GM12801 (cell line): ENCODE measurements around the gene PMM2.

ENCODE experiments used
- TF ChIP-seq, protein P1 (sequence below): IDR thresholded peaks from one replicate; pipeline ENCODE4 v1.5.1; 2011; ENCODE audit warnings: control low read depth; ENCODE audit not compliant: insufficient read length; ENCODE audit errors: extremely low read depth

PMM2 gene

DNA sequence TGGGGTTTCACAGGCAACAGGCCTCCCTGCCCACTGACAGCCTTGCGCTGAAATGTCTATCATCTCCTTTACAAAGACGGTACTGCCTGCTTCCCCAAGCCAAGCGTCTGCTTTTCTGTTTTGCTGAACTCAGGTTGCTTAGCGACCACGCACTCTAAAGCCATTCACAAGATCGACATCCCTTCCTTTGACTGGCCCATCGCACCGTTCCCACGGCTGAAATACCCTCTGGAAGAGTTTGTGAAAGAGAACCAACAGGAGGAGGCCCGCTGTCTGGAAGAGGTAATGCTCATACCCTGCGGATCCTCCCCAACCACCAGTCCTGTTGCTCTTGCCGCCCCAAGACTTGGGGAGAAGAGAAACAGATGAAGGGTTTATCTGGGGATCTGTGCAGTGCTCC, 28.9 kb upstream of the PMM2 start:
- TF ChIP-seq, protein P1, sequence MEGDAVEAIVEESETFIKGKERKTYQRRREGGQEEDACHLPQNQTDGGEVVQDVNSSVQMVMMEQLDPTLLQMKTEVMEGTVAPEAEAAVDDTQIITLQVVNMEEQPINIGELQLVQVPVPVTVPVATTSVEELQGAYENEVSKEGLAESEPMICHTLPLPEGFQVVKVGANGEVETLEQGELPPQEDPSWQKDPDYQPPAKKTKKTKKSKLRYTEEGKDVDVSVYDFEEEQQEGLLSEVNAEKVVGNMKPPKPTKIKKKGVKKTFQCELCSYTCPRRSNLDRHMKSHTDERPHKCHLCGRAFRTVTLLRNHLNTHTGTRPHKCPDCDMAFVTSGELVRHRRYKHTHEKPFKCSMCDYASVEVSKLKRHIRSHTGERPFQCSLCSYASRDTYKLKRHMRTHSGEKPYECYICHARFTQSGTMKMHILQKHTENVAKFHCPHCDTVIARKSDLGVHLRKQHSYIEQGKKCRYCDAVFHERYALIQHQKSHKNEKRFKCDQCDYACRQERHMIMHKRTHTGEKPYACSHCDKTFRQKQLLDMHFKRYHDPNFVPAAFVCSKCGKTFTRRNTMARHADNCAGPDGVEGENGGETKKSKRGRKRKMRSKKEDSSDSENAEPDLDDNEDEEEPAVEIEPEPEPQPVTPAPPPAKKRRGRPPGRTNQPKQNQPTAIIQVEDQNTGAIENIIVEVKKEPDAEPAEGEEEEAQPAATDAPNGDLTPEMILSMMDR, result no peak

DNA sequence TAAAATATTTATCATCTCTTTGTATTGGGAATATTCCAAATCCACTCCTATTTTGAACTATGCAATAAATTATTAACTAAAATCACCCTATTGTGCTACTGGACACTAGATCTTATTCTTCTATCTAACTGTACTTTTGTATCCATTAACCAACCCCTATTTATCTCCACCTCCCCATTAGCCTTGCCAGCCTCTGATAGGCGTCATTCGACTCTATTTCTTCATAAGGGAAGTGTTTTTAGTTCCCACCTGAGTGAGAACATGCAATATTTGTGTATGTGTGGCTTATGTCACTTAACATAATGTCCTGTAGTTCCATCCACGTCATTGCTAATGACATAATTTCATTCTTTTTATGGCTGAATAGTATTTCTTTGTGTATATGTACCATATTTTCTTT, 24.1 kb upstream of the PMM2 start:
- TF ChIP-seq, protein P1, result no peak

DNA sequence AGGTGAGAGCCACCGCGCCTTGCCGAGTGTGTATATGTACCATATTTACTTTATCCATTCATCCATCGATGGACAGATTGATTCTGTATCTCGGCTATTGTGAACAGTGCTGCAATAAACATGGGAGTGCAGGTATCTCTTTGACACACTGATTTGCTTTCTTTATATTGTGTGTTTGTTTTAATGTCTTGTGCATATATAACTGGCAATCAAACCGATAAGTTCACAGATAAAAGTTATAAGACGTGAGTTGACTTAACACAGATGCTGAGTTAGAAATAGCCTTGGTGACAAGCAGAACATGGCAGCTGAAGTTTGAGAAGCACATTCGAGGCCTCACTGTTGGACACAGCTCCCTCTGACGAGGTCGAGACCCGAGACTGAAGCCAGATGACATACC, 23.4 kb upstream of the PMM2 start:
- TF ChIP-seq, protein P1, result no peak

DNA sequence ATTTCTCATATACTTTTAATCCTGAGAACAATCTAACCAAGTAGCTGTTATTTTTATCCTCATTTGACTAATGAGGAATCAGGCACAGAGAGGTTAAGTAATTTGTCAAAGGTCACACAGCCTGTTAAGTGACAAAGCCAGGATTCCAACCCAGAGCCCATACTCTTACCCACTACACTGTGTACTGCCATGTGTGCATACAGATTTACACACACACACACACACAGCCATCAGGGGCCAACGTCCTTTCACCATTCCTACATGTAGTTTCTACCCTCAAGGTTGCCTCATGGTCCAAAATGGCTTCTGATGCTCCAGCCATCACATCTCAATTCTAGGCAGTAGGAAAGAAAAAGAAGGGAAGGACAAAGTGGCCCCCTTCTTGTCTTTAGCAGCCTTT, 22.3 kb upstream of the PMM2 start:
- TF ChIP-seq, protein P1, result no peak

DNA sequence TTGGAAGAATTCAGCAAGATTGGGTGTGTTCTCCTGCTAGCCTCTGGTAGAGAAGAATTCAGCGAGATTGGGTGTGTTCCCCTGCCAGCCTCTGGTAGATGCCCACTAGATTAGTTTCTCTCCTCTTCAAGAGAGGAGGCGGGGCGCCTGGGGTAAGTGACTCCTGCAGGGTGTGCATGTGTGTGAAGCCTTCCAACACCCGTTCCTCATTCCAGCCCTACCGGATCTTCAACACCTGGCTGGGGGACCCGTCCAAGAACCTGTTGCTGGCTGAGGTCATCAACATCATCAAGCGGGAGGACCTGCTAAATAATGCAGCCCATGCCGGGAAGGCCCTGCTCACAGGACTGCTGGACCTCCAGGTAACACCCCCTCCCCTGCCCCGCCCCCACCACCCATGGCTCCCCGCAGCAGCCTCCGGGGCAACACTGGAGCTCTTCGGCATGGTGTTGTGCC, 21.5 kb upstream of the PMM2 start:
- TF ChIP-seq, protein P1, result no peak

DNA sequence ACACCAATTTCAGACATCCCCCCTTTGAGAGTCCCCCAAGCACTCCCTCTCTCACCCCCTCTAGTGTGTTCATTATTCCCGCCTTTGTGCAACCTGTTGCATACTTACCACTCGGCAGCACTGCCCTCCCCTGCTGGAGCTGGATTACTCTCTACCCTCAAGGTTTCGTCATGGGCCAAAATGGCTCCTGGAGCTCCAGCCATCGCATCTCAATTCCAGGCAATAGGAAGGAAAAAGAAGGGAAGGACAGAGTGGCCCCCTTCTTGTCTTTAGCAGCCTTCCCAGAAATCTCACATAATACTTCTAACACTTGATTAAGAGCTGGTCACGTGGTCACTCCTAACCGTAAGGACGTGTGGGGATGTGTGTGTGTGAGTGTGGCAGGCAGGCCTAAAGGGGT, 20.4 kb upstream of the PMM2 start:
- TF ChIP-seq, protein P1, result no peak

DNA sequence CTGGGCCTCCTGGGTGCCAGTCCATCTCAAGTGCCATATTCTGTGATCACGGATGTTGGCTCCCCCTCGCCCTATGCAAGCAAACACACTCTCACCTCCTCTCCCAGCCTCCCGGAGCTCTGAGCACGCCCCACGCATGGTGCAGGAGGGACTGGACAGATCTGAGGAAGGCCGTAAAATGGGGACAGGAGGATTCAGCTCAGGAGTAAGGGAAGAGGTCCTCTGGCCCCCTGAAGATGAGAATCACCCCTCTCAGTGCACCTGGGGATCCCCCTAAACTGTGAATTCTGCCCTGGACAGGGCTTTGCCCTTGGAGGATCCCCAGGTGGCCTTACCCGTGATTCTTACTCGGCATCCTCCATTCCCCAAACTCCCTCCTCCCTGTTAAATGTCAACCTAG, 15.8 kb upstream of the PMM2 start:
- TF ChIP-seq, protein P1, result no peak

DNA sequence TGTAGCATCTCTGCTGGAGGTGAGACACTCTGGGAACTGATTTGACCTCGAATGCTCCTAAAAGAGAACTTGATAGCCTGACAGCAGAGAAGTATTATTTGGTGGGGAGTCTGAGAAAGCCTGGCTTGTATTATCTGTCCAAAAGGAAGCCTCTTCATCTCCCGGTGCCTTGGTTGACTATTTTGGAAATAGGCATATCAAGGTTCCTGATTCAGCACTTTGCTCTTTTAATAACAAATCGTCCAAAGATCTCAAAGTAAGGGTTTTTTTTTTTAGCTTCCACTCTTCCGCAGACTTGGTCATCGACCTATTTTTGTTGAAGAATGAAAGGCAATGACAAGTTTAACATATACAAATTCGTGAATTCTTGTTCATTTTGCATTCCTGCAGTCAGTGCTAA, 15.0 kb upstream of the PMM2 start:
- TF ChIP-seq, protein P1, result no peak
